Brain microvascular endothelial cell (primary cell): ENCODE data around the gene IGFN1.

Source experiments
- DNase-seq: peaks from one replicate; pipeline ENCODE4 v3.0.0-alpha.2; 2020
- H3K27ac ChIP-seq: fragments of 250-450 bp; sonication (Bioruptor Pico); 2 replicates; pipeline ENCODE4 v1.5.1; 2020; ENCODE audit warnings: mild to moderate bottlenecking, moderate library complexity
- H3K27me3 ChIP-seq: fragments of 250-450 bp; sonication (Bioruptor Pico); replicated peaks from 2 replicates; pipeline ENCODE4 v1.5.1; 2020; ENCODE audit warnings: mild to moderate bottlenecking
- H3K36me3 ChIP-seq: fragments of 250-450 bp; sonication (Bioruptor Pico); replicated peaks from 2 replicates; pipeline ENCODE4 v1.5.1; 2020; ENCODE audit warnings: mild to moderate bottlenecking
- H3K4me3 ChIP-seq: 2 replicates; pipeline ENCODE4 v1.5.1; 2011; ENCODE audit warnings: low read depth, mild to moderate bottlenecking, control low read depth, low read length, moderate library complexity
- CTCF ChIP-seq: IDR thresholded peaks from 2 replicates; pipeline ENCODE4 v1.5.1; 2011; ENCODE audit warnings: low read depth, mild to moderate bottlenecking, moderate library complexity, low read length, control low read depth, inconsistent platforms; ENCODE audit errors: missing control alignments
- in situ Hi-C: cut with HindIII; loops from 2 replicates; pipeline ENCODE4 v1.10.0; 2017; ENCODE audit warnings: low sequenced_read_pairs, low pct_ligation_motif_present

Gene IGFN1

DNA sequence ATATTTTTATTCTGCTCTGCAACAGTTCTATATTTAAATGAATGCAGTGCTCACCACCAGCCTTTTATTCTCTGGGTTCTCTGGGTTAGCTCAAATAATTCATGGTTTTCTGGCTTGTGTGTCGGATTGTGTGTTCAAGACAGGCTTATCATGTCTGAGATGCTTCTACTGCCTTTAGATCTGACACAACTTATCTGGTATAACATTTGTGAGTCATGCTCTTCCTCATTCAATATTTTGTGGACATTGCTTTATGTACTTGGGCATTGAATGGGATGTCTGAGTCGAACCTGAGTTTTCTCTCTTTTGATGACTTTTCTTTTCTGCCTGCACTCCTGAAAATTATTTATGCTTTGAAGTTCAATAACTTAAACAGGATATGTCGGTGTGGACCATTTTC, 75.1 kb downstream of the IGFN1 start:
- Histone ChIP-seq H3K36me3 (no peaks in the 10 kb centered on the region), H3K27me3 (no peaks in the 10 kb centered on the region), H3K27ac (no peak overlapping the region), H3K4me3 (no peak overlapping the region)
- no peak for TF ChIP-seq CTCF
- DNase-seq = peak; percentile 12
- in situ Hi-C loops = no loop called here

DNA sequence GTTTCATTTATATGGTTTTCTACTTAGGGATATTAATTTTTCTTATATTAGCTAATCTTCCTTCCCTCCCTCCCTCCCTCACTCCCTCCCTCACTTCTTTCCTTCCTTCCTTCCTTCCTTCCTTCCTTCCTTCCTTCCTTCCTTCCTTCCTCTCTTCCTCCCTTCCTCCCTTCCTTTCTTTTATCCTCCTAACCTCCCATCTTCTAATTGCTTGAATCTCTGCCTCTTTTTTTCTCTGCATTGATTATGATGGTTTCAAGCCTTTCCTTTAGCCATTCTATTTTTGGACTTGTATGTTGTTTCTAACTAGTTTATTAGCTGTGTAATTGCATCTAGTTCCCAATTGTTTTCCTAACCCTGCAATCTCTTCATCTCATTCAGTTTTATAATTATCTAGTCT, 75.7 kb downstream of the IGFN1 start:
- no peak overlapping the region for H3K4me3 ChIP-seq
- in situ Hi-C loops = no loop called here

DNA sequence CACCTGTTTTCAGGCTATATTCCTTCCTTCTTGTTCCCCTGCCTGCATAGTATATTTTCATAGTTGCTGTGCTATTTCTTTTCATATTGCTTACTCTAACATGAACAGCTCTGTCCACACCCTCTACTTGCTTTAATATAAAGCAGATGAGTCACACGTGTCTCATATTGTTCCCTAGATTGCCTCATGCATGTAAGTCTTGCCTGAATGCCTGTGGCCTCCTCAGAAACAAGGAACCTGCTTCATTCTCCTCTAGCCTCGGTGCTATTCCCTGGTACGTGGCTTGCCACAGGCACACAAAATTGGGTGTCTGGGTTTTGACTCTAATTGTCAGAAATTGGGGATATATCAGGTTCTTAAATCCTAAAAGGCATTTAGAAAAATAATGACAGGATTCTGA, 76.2 kb downstream of the IGFN1 start:
- H3K27ac ChIP-seq = peak overlapping the region; percentile 67
- no peak overlapping the region for H3K4me3 ChIP-seq
- TF ChIP-seq CTCF = no peak
- DNase-seq = peak; percentile 86
- H3K36me3 ChIP-seq = no peaks in the 10 kb centered on the region
- no peaks in the 10 kb centered on the region for H3K27me3 ChIP-seq
- in situ Hi-C loops = no loop called here

More for the DNA sequence above, 75.7 kb downstream of the IGFN1 start:
- Histone ChIP-seq H3K36me3 (no peaks in the 10 kb centered on the region), H3K27ac (peak overlapping the region; percentile 1), H3K27me3 (no peaks in the 10 kb centered on the region)
- TF ChIP-seq CTCF = no peak
- no peak for DNase-seq

GRCh38 chr1:201267481-201268229, 77.0 kb downstream of the IGFN1 start:
- in situ Hi-C loops = no loop called here
- peak overlapping the region; percentile 67 for H3K27ac ChIP-seq

DNA sequence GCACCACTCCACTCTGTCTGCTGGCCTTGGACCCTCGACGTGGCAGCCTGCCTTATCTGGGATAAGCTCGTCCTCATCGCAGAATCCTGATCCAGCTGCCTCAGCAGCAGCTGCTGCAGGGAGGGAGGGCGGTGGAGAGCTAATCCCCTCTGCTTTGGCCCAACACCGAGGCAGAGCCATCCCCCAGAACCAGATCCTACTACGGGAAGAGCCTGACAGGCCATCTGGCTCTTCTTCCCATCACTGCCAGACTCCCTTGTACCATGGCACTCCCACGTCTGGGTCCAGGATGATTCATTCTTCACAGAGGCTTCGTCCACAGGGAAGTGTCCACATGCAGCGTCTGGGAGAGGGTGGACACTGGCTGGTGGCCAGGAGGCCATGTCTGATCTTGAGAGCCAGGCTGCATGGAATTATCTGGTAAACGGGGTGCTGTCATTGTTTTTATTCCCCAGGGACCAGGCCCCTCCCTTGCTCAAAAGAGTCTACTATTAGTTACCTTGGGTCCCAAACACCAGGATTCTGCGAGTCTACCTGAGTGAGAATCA, 78.1 kb downstream of the IGFN1 start:
- Histone ChIP-seq H3K27me3 (no peaks in the 10 kb centered on the region), H3K4me3 (no peak overlapping the region), H3K36me3 (no peaks in the 10 kb centered on the region), H3K27ac (peak overlapping the region; percentile 67)
- TF ChIP-seq CTCF = no peak
- in situ Hi-C loops = no loop called here
- peak; percentile 87 for DNase-seq

More at GRCh38 chr1:201267481-201268229, 77.0 kb downstream of the IGFN1 start:
- DNase-seq = peak; percentile 77
- Histone ChIP-seq H3K27me3 (no peaks in the 10 kb centered on the region), H3K4me3 (no peak overlapping the region), H3K36me3 (no peaks in the 10 kb centered on the region)
- no peak for TF ChIP-seq CTCF

- no peaks in the 10 kb centered on the region for H3K36me3 ChIP-seq
- H3K27ac ChIP-seq = peak overlapping the region; percentile 67
- in situ Hi-C loops = no loop called here
These were observed 78.7 kb downstream of the IGFN1 start for GRCh38 chr1:201269281-201269680.

More at GRCh38 chr1:201269281-201269680, 78.7 kb downstream of the IGFN1 start:
- H3K27me3 ChIP-seq = no peaks in the 10 kb centered on the region
- TF ChIP-seq CTCF = no peak
- no peak for DNase-seq
- no peak overlapping the region for H3K4me3 ChIP-seq
